Mucosa of rectum (tissue), 2 donors: ENCODE measurements around the gene CRY2.
"Not testable (repeated sequence)": the region's sequence is repeated elsewhere in the genome, so short reads cannot be mapped to it uniquely, and the experiment has no call there.

Experiments
- H3K27ac ChIP-seq, 2 donors: one replicate each; pipeline ENCODE4 v1.7.0; 2013; ENCODE audit warnings: inconsistent platforms in 2 of 2, low read depth in 2 of 2, low read length in 2 of 2
- H3K27me3 ChIP-seq, 2 donors: one replicate each; pipeline ENCODE4 v1.7.0; 2013; ENCODE audit warnings: low read length in 2 of 2; ENCODE audit not compliant: control insufficient read depth in 2 of 2, insufficient read depth in 2 of 2
- H3K36me3 ChIP-seq, 2 donors: one replicate each; pipeline ENCODE4 v1.7.0; 2013; ENCODE audit warnings: low read length in 2 of 2; ENCODE audit not compliant: control insufficient read depth in 2 of 2, insufficient read depth in 2 of 2
- H3K4me1 ChIP-seq, 2 donors: one replicate each; pipeline ENCODE4 v1.7.0; 2013; ENCODE audit warnings: low read length in 2 of 2, mild to moderate bottlenecking in 1 of 2; ENCODE audit not compliant: control insufficient read depth in 2 of 2, insufficient read depth in 2 of 2
- H3K4me3 ChIP-seq, 2 donors: one replicate each; pipeline ENCODE4 v1.7.0; 2013; ENCODE audit warnings: low read length in 2 of 2
- H3K9ac ChIP-seq, 2 donors: one replicate each; pipeline ENCODE4 v1.7.0; 2013; ENCODE audit warnings: low read length in 2 of 2, low read depth in 1 of 2, mild to moderate bottlenecking in 1 of 2
- H3K9me3 ChIP-seq, 2 donors: one replicate each; pipeline ENCODE4 v1.7.0; 2013; ENCODE audit warnings: low read length in 2 of 2; ENCODE audit not compliant: control insufficient read depth in 2 of 2
- donor health status: healthy.
- donor health status: Normal muscosa, but diverticular disease.

Gene CRY2

GRCh38 chr11:45811571-45812290, 35.5 kb upstream of the CRY2 start:
- Histone ChIP-seq H3K27me3 (no peaks in the 10 kb centered on the region), H3K9ac (no peak overlapping the region), H3K9me3 (no peaks in the 10 kb centered on the region), H3K4me1 (peaks cover 10 to 12% of the 10 kb centered on the region in 2 donors), H3K36me3 (peaks cover 17 to 46% of the 10 kb centered on the region in 2 donors), H3K4me3 (no peak overlapping the region), H3K27ac (no peak overlapping the region)

- H3K4me3 ChIP-seq = no peak overlapping the region
- H3K9me3 ChIP-seq = no peaks in the 10 kb centered on the region
- H3K36me3 ChIP-seq = peaks cover 17 to 36% of the 10 kb centered on the region in 2 donors
- no peak overlapping the region for H3K27ac ChIP-seq
- peaks cover 0 to under 1% of the 10 kb centered on the region in 2 donors for H3K4me1 ChIP-seq
- H3K27me3 ChIP-seq = no peaks in the 10 kb centered on the region
- H3K9ac ChIP-seq = no peak overlapping the region
Observed at GRCh38 chr11:45812581-45813548, 34.4 kb upstream of the CRY2 start.

- H3K27ac ChIP-seq = no peak overlapping the region
- H3K9me3 ChIP-seq = no peaks in the 10 kb centered on the region
- no peaks in the 10 kb centered on the region for H3K27me3 ChIP-seq
- no peaks in the 10 kb centered on the region for H3K4me1 ChIP-seq
- no peak overlapping the region for H3K4me3 ChIP-seq
- H3K9ac ChIP-seq = no peak overlapping the region
- H3K36me3 ChIP-seq = peaks cover 14 to 17% of the 10 kb centered on the region in 2 donors
Observed at GRCh38 chr11:45815747-45816146, 31.5 kb upstream of the CRY2 start.

GRCh38 chr11:45816614-45817013, 30.7 kb upstream of the CRY2 start:
- Histone ChIP-seq H3K9ac (no peak overlapping the region), H3K36me3 (peaks cover 6 to 8% of the 10 kb centered on the region in 2 donors), H3K4me3 (no peak overlapping the region), H3K9me3 (no peaks in the 10 kb centered on the region), H3K27ac (no peak overlapping the region), H3K4me1 (no peaks in the 10 kb centered on the region), H3K27me3 (no peaks in the 10 kb centered on the region)

- Histone ChIP-seq H3K27ac (no peak overlapping the region), H3K9me3 (no peaks in the 10 kb centered on the region), H3K36me3 (peaks cover 0 to 4% of the 10 kb centered on the region in 2 donors), H3K9ac (no peak overlapping the region), H3K4me3 (no peak overlapping the region), H3K4me1 (no peaks in the 10 kb centered on the region), H3K27me3 (no peaks in the 10 kb centered on the region)
Observed at GRCh38 chr11:45817191-45817590, 30.1 kb upstream of the CRY2 start.

GRCh38 chr11:45818961-45819605, 28.2 kb upstream of the CRY2 start:
- Histone ChIP-seq H3K36me3 (no peaks in the 10 kb centered on the region), H3K9ac (no peak overlapping the region), H3K4me1 (no peaks in the 10 kb centered on the region), H3K27ac (no peak overlapping the region), H3K4me3 (no peak overlapping the region), H3K9me3 (no peaks in the 10 kb centered on the region), H3K27me3 (no peaks in the 10 kb centered on the region)

- H3K4me1 ChIP-seq = no peaks in the 10 kb centered on the region
- no peaks in the 10 kb centered on the region for H3K36me3 ChIP-seq
- no peaks in the 10 kb centered on the region for H3K9me3 ChIP-seq
- no peak overlapping the region for H3K4me3 ChIP-seq
- no peak overlapping the region for H3K9ac ChIP-seq
- H3K27ac ChIP-seq = no peak overlapping the region
- no peaks in the 10 kb centered on the region for H3K27me3 ChIP-seq
Observed at GRCh38 chr11:45820211-45820857, 26.9 kb upstream of the CRY2 start.

GRCh38 chr11:45826492-45826891, 20.8 kb upstream of the CRY2 start:
- H3K27ac ChIP-seq, H3K4me1 ChIP-seq, H3K9ac ChIP-seq, H3K9me3 ChIP-seq, H3K4me3 ChIP-seq, H3K36me3 ChIP-seq, H3K27me3 ChIP-seq: not testable (repeated sequence)

GRCh38 chr11:45827123-45827522, 20.2 kb upstream of the CRY2 start:
- no peaks in the 10 kb centered on the region for H3K36me3 ChIP-seq
- H3K4me3 ChIP-seq = no peak overlapping the region
- H3K9ac ChIP-seq = no peak overlapping the region
- H3K9me3 ChIP-seq = no peaks in the 10 kb centered on the region
- H3K27me3 ChIP-seq = no peaks in the 10 kb centered on the region
- H3K27ac ChIP-seq = no peak overlapping the region
- H3K4me1 ChIP-seq = no peaks in the 10 kb centered on the region
